Tibial nerve (tissue), 4 donors: ENCODE data around the gene CCDC158. TPM values are rescaled to one million over a fixed set of nuclear protein-coding genes. Genes with fewer than 3 reads are reported as not detected.

Experiments
- DNase-seq, 2 donors: peaks; one replicate each; pipeline ENCODE4 v3.0.0-alpha.2; 2019; ENCODE audit warnings: low spot score in 2 of 2
- H3K27ac ChIP-seq, 4 donors: fragments of 200-600 bp; sonication (generic) in 3 of 4; one replicate each; pipeline ENCODE4 v1.5.1; 2017 to 2019; ENCODE audit warnings: mild to moderate bottlenecking in 1 of 4
- H3K27me3 ChIP-seq, 2 donors: fragments of 200-600 bp; sonication (generic) in 1 of 2; one replicate each; pipeline versions ENCODE4 v1.5.1 to v1.6.0; 2017 to 2019
- H3K36me3 ChIP-seq, 3 donors: fragments of 200-600 bp; sonication (generic); one replicate each; pipeline ENCODE4 v1.5.1; 2018 to 2019
- H3K4me1 ChIP-seq, 4 donors: fragments of 200-600 bp; sonication (generic) in 3 of 4; one replicate each; pipeline ENCODE4 v1.5.1; 2017 to 2019
- H3K4me3 ChIP-seq, 4 donors: fragments of 200-600 bp; sonication (generic) in 3 of 4; one replicate each; pipeline ENCODE4 v1.5.1; 2017 to 2019; ENCODE audit warnings: mild to moderate bottlenecking in 1 of 4, moderate library complexity in 1 of 4
- H3K9me3 ChIP-seq, 4 donors: fragments of 200-600 bp; sonication (generic) in 3 of 4; one replicate each; pipeline ENCODE4 v1.5.1; 2017 to 2019
- CTCF ChIP-seq, 5 experiments: fragments of 200-600 bp in 3 of 5; fragments of 450-650 bp in 2 of 5; sonication (generic) in 3 of 5; IDR thresholded peaks; one replicate each; pipeline ENCODE4 v1.5.1; 2016 to 2019; ENCODE audit warnings: antibody characterized with exemption in 5 of 5, mild to moderate bottlenecking in 3 of 5, moderate library complexity in 2 of 5
- EP300 ChIP-seq, 2 donors: sonication (generic); formaldehyde crosslinking; IDR thresholded peaks; one replicate each; pipeline ENCODE4 v1.6.1; 2017; ENCODE audit warnings: antibody characterized with exemption in 2 of 2, mild to moderate bottlenecking in 1 of 2
- POLR2A ChIP-seq, 2 donors: fragments of 450-650 bp; IDR thresholded peaks; one replicate each; pipeline ENCODE4 v1.6.1; 2017; ENCODE audit warnings: antibody characterized with exemption in 2 of 2, mild to moderate bottlenecking in 2 of 2, moderate library complexity in 2 of 2
- WGBS, 2 donors: methylation state at CpG; one replicate each; pipeline ENCODE4 v1.1.5; 2018; 5-methylcytosine and 5-hydroxymethylcytosine counted together
- total RNA-seq, 4 donors: library from RNA; depleted of rRNA; stranded (reverse); fragments of >200 nt; gene quantifications; one replicate each; pipeline ENCODE4 v1.1.0, GENCODE V29; 2016

CCDC158 gene
- total RNA-seq, 4 donors from 2014 or later: 0.39 to 8.4 (median 0.86) TPM

DNA sequence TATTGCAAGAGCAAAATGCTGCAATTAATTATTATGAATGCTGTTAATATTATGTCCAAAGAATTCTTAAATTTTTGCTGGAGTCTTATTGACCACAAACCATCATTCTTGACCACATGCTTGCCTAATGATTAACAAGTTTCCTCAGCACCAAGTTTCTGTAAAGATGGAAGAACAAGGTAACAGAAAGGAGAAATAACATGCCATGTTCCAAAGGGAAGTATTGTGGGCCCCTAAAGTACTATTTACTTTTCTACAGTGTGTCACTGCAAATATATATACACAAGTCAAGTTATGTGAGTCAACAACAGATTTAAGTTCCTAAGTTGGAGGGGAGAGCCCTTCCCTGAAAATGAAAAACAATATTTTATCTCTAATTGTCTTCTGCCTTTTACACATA is 148.9 kb downstream of the CCDC158 start:
- DNase-seq: no peak
- H3K9me3 ChIP-seq: no peaks in the 10 kb centered on the region

DNA sequence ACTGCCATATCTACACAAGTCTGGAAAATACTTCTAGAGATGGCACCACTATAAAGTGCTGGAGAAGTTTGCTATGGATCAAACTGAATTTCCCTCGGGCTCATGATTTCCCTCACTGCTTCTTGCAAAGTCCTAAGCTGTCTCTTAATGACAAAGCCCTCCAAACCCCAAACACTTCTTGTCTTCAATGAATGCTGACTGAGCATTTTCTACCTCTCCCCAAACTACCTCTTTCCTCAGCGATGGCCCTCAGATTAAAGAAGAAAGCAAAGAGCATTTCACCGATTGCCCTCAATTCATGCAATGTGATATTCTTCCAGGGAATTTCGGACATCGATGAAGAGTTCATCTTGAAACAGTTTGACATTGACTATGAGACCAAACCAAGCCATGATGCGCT is 149.7 kb downstream of the CCDC158 start:
- DNase-seq: no peak
- TF ChIP-seq POLR2A (IDR thresholded peaks at IDR 0.05): no peak
- TF ChIP-seq EP300 (IDR thresholded peaks at IDR 0.05): no peak
- TF ChIP-seq CTCF (IDR thresholded peaks at IDR 0.05): no peak
- WGBS, 2 donors: 95 to 96% methylated on average over 6 of the region's 6 CpGs

More for the DNA sequence above, 148.9 kb downstream of the CCDC158 start:
- Histone ChIP-seq H3K27ac (no peak overlapping the region), H3K4me1 (no peaks in the 10 kb centered on the region), H3K4me3 (no peak overlapping the region), H3K27me3 (no peaks in the 10 kb centered on the region), H3K36me3 (no peaks in the 10 kb centered on the region)
- TF ChIP-seq EP300 (IDR thresholded peaks at IDR 0.05): no peak
- no peak for TF ChIP-seq POLR2A (IDR thresholded peaks at IDR 0.05)
- TF ChIP-seq CTCF (IDR thresholded peaks at IDR 0.05): no peak

GRCh38 chr4:76270244-76271175 is 150.4 kb downstream of the CCDC158 start:
- H3K4me3 ChIP-seq: no peak overlapping the region
- no peaks in the 10 kb centered on the region for H3K27me3 ChIP-seq
- H3K36me3 ChIP-seq: no peaks in the 10 kb centered on the region
- no peak for TF ChIP-seq POLR2A (IDR thresholded peaks at IDR 0.05)
- TF ChIP-seq CTCF (IDR thresholded peaks at IDR 0.05): no peak
- no peak for TF ChIP-seq EP300 (IDR thresholded peaks at IDR 0.05)
- no peaks in the 10 kb centered on the region for H3K9me3 ChIP-seq
- H3K4me1 ChIP-seq: no peaks in the 10 kb centered on the region
- H3K27ac ChIP-seq: no peak overlapping the region
- WGBS, 2 donors: 79 to 84% methylated on average over 11 of the region's 11 CpGs
- DNase-seq: no peak

More for the DNA sequence above, 149.7 kb downstream of the CCDC158 start:
- Histone ChIP-seq H3K9me3 (no peaks in the 10 kb centered on the region), H3K36me3 (no peaks in the 10 kb centered on the region), H3K4me3 (no peak overlapping the region), H3K27me3 (no peaks in the 10 kb centered on the region), H3K4me1 (no peaks in the 10 kb centered on the region), H3K27ac (no peak overlapping the region)

GRCh38 chr4:76267811-76268210 is 153.1 kb downstream of the CCDC158 start:
- H3K36me3 ChIP-seq: peaks cover 0 to 5% (median 0%) of the 10 kb centered on the region in 3 donors
- no peak for TF ChIP-seq POLR2A (IDR thresholded peaks at IDR 0.05)
- TF ChIP-seq CTCF (IDR thresholded peaks at IDR 0.05): no peak
- TF ChIP-seq EP300 (IDR thresholded peaks at IDR 0.05): no peak
- WGBS, 2 donors: 85 to 86% methylated on average over 6 of the region's 6 CpGs
- no peaks in the 10 kb centered on the region for H3K4me1 ChIP-seq
- H3K9me3 ChIP-seq: no peaks in the 10 kb centered on the region
- no peak for DNase-seq
- no peak overlapping the region for H3K4me3 ChIP-seq
- no peaks in the 10 kb centered on the region for H3K27me3 ChIP-seq
- no peak overlapping the region for H3K27ac ChIP-seq

GRCh38 chr4:76266627-76267026 is 154.3 kb downstream of the CCDC158 start:
- H3K9me3 ChIP-seq: no peaks in the 10 kb centered on the region
- no peaks in the 10 kb centered on the region for H3K27me3 ChIP-seq
- no peak for DNase-seq
- no peak for TF ChIP-seq POLR2A (IDR thresholded peaks at IDR 0.05)
- TF ChIP-seq CTCF (IDR thresholded peaks at IDR 0.05): no peak
- TF ChIP-seq EP300 (IDR thresholded peaks at IDR 0.05): no peak
- H3K4me3 ChIP-seq: no peak overlapping the region
- peaks cover 0 to 5% (median 0%) of the 10 kb centered on the region in 3 donors for H3K36me3 ChIP-seq
- WGBS, 2 donors: 69 to 77% methylated on average over 3 of the region's 3 CpGs
- no peak overlapping the region for H3K27ac ChIP-seq
- no peaks in the 10 kb centered on the region for H3K4me1 ChIP-seq
